Measurements from ENCODE around the gene NNMT.

Gene NNMT

GRCh38 chr11:114263513-114264170 lies 32.6 kb upstream of the NNMT start:
- DNase-seq (ENCODE audit: low read depth): peak; percentile 36
- TF ChIP-seq, protein P1, sequence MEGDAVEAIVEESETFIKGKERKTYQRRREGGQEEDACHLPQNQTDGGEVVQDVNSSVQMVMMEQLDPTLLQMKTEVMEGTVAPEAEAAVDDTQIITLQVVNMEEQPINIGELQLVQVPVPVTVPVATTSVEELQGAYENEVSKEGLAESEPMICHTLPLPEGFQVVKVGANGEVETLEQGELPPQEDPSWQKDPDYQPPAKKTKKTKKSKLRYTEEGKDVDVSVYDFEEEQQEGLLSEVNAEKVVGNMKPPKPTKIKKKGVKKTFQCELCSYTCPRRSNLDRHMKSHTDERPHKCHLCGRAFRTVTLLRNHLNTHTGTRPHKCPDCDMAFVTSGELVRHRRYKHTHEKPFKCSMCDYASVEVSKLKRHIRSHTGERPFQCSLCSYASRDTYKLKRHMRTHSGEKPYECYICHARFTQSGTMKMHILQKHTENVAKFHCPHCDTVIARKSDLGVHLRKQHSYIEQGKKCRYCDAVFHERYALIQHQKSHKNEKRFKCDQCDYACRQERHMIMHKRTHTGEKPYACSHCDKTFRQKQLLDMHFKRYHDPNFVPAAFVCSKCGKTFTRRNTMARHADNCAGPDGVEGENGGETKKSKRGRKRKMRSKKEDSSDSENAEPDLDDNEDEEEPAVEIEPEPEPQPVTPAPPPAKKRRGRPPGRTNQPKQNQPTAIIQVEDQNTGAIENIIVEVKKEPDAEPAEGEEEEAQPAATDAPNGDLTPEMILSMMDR (IDR thresholded peaks at IDR 0.05; ENCODE audit: low read length, missing control alignments): no peak
- H3K4me3 ChIP-seq (replicated peaks; ENCODE audit: low read depth, low read length): no peak overlapping the region

- TF ChIP-seq, protein P1 (IDR thresholded peaks at IDR 0.05; ENCODE audit: low read length, missing control alignments): no peak
Measured at GRCh38 chr11:114264381-114264780, 31.8 kb upstream of the NNMT start.

DNA sequence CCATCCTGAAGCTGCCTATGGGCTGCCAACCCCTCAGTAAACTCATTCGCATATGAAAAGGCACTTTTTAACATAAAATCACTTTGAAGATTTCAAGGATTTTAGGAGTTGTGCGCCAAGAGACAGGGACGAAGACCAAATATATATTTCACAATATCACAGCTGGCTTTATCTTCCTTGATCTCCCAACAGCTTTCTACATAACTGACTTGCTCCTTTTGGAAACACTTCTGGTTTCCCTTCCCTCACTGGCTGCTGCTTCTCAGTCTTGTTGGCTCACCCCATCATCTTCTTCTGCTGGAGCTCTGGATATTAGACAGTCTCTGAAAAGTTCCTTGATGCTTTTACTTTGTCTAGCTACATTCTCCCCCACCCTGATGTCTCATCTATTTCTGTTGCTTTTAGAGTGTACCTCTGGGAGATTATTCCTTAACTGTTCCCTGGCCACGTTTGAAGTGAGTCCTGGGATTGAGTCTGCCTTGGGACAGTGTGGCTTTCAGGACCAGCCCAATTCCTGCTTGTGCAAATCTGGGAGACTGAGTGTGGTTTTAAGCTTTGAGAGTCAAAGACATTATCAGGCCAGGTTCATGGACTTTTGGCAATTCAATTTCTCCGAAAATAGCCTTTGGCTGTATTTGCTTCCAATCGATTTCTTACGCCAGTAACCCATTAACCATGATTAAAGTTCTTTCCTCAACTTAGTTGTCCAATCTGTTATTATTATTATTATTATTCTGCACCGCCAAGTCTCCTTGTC lies 30.9 kb upstream of the NNMT start:
- DNase-seq (ENCODE audit: low read depth): no peak

More at GRCh38 chr11:114264381-114264780, 31.8 kb upstream of the NNMT start:
- DNase-seq (ENCODE audit: low read depth): no peak
- H3K4me3 ChIP-seq (replicated peaks; ENCODE audit: low read depth, low read length): no peak overlapping the region

GRCh38 chr11:114269498-114269897 lies 26.7 kb upstream of the NNMT start:
- no peak overlapping the region for H3K4me3 ChIP-seq (replicated peaks; ENCODE audit: low read depth, low read length)
- TF ChIP-seq, protein P1 (IDR thresholded peaks at IDR 0.05; ENCODE audit: low read length, missing control alignments): no peak
- DNase-seq (ENCODE audit: low read depth): no peak

More for the DNA sequence above, 30.9 kb upstream of the NNMT start:
- no peak overlapping the region for H3K4me3 ChIP-seq (replicated peaks; ENCODE audit: low read depth, low read length)
- TF ChIP-seq, protein P1 (IDR thresholded peaks at IDR 0.05; ENCODE audit: low read length, missing control alignments): no peak

DNA sequence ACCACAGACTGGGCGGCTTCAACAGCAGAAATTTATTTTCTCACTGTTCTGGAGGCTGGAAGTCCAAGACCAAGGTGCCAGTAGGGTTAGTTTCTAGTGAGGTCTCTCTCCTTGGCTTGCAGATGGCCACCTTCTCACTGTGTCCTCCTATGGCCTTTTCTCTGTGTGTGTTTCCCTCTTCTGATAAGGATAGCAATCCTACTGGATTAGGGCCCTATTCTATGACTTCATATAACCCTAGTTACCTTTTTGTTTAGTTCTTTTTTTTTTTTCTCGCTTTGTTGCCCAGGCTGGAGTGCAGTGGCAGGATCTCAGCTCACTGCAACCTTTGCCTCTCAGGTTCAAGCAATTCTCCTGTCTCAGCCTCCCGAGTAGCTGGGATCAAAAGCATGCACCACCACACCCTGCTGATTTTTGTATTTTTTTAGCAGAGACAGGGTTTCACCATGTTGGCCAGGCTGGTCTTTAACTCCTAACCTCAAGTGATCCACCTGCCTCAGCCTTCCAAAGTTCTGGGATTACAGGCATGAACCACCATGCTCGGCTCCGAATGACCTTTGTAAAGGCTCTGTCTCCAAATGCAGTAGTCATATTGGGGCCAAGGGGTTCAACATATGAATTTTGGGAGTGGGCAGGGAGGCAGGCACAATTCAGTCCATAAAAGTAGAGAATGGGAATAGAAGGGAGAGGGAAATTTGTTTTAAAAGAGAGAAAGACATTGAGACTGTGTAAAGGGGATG lies 25.5 kb upstream of the NNMT start:
- TF ChIP-seq, protein P1 (IDR thresholded peaks at IDR 0.05; ENCODE audit: low read length, missing control alignments): no peak
- H3K4me3 ChIP-seq (replicated peaks; ENCODE audit: low read depth, low read length): no peak overlapping the region
- DNase-seq (ENCODE audit: low read depth): no peak

GRCh38 chr11:114271316-114271715 lies 24.9 kb upstream of the NNMT start:
- TF ChIP-seq, protein P1 (IDR thresholded peaks at IDR 0.05; ENCODE audit: low read length, missing control alignments): no peak
- no peak for DNase-seq (ENCODE audit: low read depth)
- H3K4me3 ChIP-seq (replicated peaks; ENCODE audit: low read depth, low read length): no peak overlapping the region
